Keratinocyte (primary cell): ENCODE measurements around the gene SLIT3. TPM values are rescaled to one million over a fixed set of nuclear protein-coding genes. Genes with fewer than 3 reads are reported as not detected.

Experiments
- DNase-seq: peaks from one replicate; pipeline ENCODE4 v3.0.0-alpha.2; 2011; ENCODE audit warnings: low read depth, missing footprints, low spot score
- FAIRE-seq: peaks from 2 replicates; lab custom pipeline; 2011; peaks lifted over from hg19 to GRCh38; lab: Jason Lieb, UNC
- H2AFZ ChIP-seq: 2 replicates; pipeline ENCODE4 v1.6.0; 2012; ENCODE audit warnings: low read length, control low read depth, inconsistent platforms; ENCODE audit not compliant: control insufficient read depth
- H3K27ac ChIP-seq: 2 replicates; pipeline ENCODE4 v1.5.1; 2011; ENCODE audit warnings: low read length; ENCODE audit not compliant: control insufficient read depth, insufficient read depth
- H3K27me3 ChIP-seq: 3 replicates; pipeline ENCODE4 v1.6.0; 2011; ENCODE audit warnings: low read length; ENCODE audit not compliant: control insufficient read depth, insufficient read depth; ENCODE audit errors: extremely low read depth
- H3K36me3 ChIP-seq, 2 experiments: 2 replicates in 1 of 2; 3 replicates in 1 of 2; pipeline ENCODE4 v1.5.1; 2011; ENCODE audit warnings: low read length in 2 of 2, mild to moderate bottlenecking in 1 of 2; ENCODE audit not compliant: control insufficient read depth in 2 of 2, insufficient read depth in 2 of 2; ENCODE audit errors: extremely low read depth in 1 of 2
- H3K4me1 ChIP-seq: 3 replicates; pipeline ENCODE4 v1.5.1; 2011; ENCODE audit warnings: low read length; ENCODE audit not compliant: control insufficient read depth, insufficient read depth; ENCODE audit errors: extremely low read depth
- H3K4me2 ChIP-seq: 3 replicates; pipeline ENCODE4 v1.6.0; 2011; ENCODE audit warnings: low read depth, low read length; ENCODE audit not compliant: control insufficient read depth, insufficient read depth; ENCODE audit errors: extremely low read depth
- H3K4me3 ChIP-seq, 3 experiments: fragments of 200-600 bp in 1 of 3; sonication (generic) in 1 of 3; 2 replicates in 2 of 3; 3 replicates in 1 of 3; pipeline ENCODE4 v1.5.1; 2011 to 2016; ENCODE audit warnings: low read length in 3 of 3, mild to moderate bottlenecking in 3 of 3, control low read depth in 2 of 3, inconsistent platforms in 1 of 3, low read depth in 1 of 3, mixed read lengths in 1 of 3, mixed run types in 1 of 3, moderate library complexity in 1 of 3; ENCODE audit not compliant: control insufficient read depth in 2 of 3, insufficient read depth in 2 of 3; ENCODE audit errors: extremely low read depth in 1 of 3
- H3K79me2 ChIP-seq: 2 replicates; pipeline ENCODE4 v1.6.0; 2012; ENCODE audit warnings: low read length; ENCODE audit not compliant: control insufficient read depth, insufficient read depth
- H3K9ac ChIP-seq: 3 replicates; pipeline ENCODE4 v1.6.0; 2011; ENCODE audit warnings: low read length; ENCODE audit not compliant: control insufficient read depth, insufficient read depth; ENCODE audit errors: extremely low read depth
- H3K9me1 ChIP-seq: 3 replicates; pipeline ENCODE4 v1.6.0; 2011; ENCODE audit warnings: low read length; ENCODE audit not compliant: control insufficient read depth, insufficient read depth; ENCODE audit errors: extremely low read depth
- H3K9me3 ChIP-seq: 2 replicates; pipeline ENCODE4 v1.5.1; 2012; ENCODE audit warnings: low read depth, low read length; ENCODE audit not compliant: control insufficient read depth
- H4K20me1 ChIP-seq: 3 replicates; pipeline ENCODE4 v1.6.0; 2011; ENCODE audit warnings: low read length; ENCODE audit not compliant: control insufficient read depth, insufficient read depth; ENCODE audit errors: extremely low read depth
- CTCF ChIP-seq, 3 experiments: IDR thresholded peaks in 1 of 3; conservative IDR thresholded peaks in 1 of 3; optimal IDR thresholded peaks in 1 of 3; 2 replicates in 2 of 3; 3 replicates in 1 of 3; pipeline versions ENCODE3 to v1.5.1; 2011; ENCODE audit warnings: low read length in 3 of 3, mild to moderate bottlenecking in 3 of 3, moderate library complexity in 2 of 3, control low read depth in 1 of 3, inconsistent platforms in 1 of 3; ENCODE audit not compliant: insufficient read depth in 2 of 3; ENCODE audit errors: extremely low read depth in 1 of 3
- EZH2 ChIP-seq: IDR thresholded peaks from one replicate; pipeline ENCODE4 v1.6.1; 2012; ENCODE audit warnings: inconsistent platforms, mild to moderate bottlenecking, low read length, moderate library complexity
- dilution Hi-C: fragments of 300-500 bp; cut with MboI; formaldehyde crosslinking; loops from one replicate; pipeline ENCODE4 v1.7.0; 2020; ENCODE audit warnings: low sequenced_read_pairs; ENCODE audit not compliant: extremely low pct_ligation_motif_present
- polyA plus RNA-seq, 5 experiments: library from polyadenylated mRNA; depleted of rRNA in 3 of 5; stranded (reverse) in 3 of 5; stranded (forward) in 1 of 5; unstranded in 1 of 5; fragments of >200 nt; gene quantifications; 1 replicate in 1 of 5; 2 replicates in 3 of 5; 3 replicates in 1 of 5; pipeline versions ENCODE4 v1.2.1 to v1.2.3, GENCODE V29; 2011 to 2012; ENCODE audit warnings: missing spikeins in 2 of 5, low read depth in 1 of 5, low replicate concordance in 1 of 5

SLIT3 gene
- polyA plus RNA-seq, 1 donor (not counting 4 experiments of a cell fraction or from before 2014, with no cell fraction given) = 2.4 TPM

- DNase-seq (no peak), FAIRE-seq (no peak)
- H3K9me3 ChIP-seq = no peaks in the 10 kb centered on the region
- H3K4me3 ChIP-seq = no peak overlapping the region
- H3K79me2 ChIP-seq = no peaks in the 10 kb centered on the region
- no peak overlapping the region for H2AFZ ChIP-seq
- H4K20me1 ChIP-seq = no peaks in the 10 kb centered on the region
- no peak overlapping the region for H3K27ac ChIP-seq
- TF ChIP-seq CTCF (optimal IDR thresholded peaks at IDR 0.05 in 1 of 3, IDR thresholded peaks at IDR 0.05 in 1 of 3, conservative IDR thresholded peaks at IDR 0.05 in 1 of 3; ENCODE audit: extremely low read depth in 1 of 3, insufficient read depth in 2 of 3, low read length in 3 of 3) (no peak), EZH2 (no peak)
- H3K27me3 ChIP-seq = no peaks in the 10 kb centered on the region
- H3K4me2 ChIP-seq = no peak overlapping the region
- H3K9ac ChIP-seq = no peak overlapping the region
- no peaks in the 10 kb centered on the region for H3K36me3 ChIP-seq
- H3K4me1 ChIP-seq = no peaks in the 10 kb centered on the region
- no peaks in the 10 kb centered on the region for H3K9me1 ChIP-seq
- dilution Hi-C loops = no loop called here
Measured at GRCh38 chr5:168833383-168833782, 467.6 kb downstream of the SLIT3 start.

GRCh38 chr5:168832308-168832707, 468.6 kb downstream of the SLIT3 start:
- Histone ChIP-seq H3K27ac (no peak overlapping the region), H3K36me3 (no peaks in the 10 kb centered on the region), H3K9me3 (no peaks in the 10 kb centered on the region), H3K9me1 (no peaks in the 10 kb centered on the region), H3K79me2 (no peaks in the 10 kb centered on the region), H3K4me2 (no peak overlapping the region), H3K4me3 (no peak overlapping the region), H2AFZ (no peak overlapping the region), H3K27me3 (no peaks in the 10 kb centered on the region), H3K9ac (no peak overlapping the region), H4K20me1 (no peaks in the 10 kb centered on the region), H3K4me1 (no peaks in the 10 kb centered on the region)
- FAIRE-seq = no peak
- no peak for DNase-seq
- no peak for TF ChIP-seq EZH2
- no peak for TF ChIP-seq CTCF (optimal IDR thresholded peaks at IDR 0.05 in 1 of 3, IDR thresholded peaks at IDR 0.05 in 1 of 3, conservative IDR thresholded peaks at IDR 0.05 in 1 of 3; ENCODE audit: extremely low read depth in 1 of 3, insufficient read depth in 2 of 3, low read length in 3 of 3)
- dilution Hi-C loops = no loop called here
